HG02943 (cell line): Measurements from ENCODE around the gene ITGB6.

ENCODE experiments used
- ATAC-seq: cut with Tn5 transposase; IDR thresholded peaks from one replicate; pipeline ENCODE4 v1.9.1; 2021; ENCODE audit warnings: mild to moderate bottlenecking, low read depth, moderate library complexity; ENCODE audit not compliant: unreplicated experiment

ITGB6 gene

GRCh38 chr2:160054984-160055725 is 144.9 kb downstream of the ITGB6 start:
- ATAC-seq = no peak

- ATAC-seq = no peak
Measured at GRCh38 chr2:160053946-160054345, 146.1 kb downstream of the ITGB6 start.

GRCh38 chr2:160052531-160052930 is 147.5 kb downstream of the ITGB6 start:
- ATAC-seq = no peak

GRCh38 chr2:160051371-160051800 is 148.7 kb downstream of the ITGB6 start:
- ATAC-seq = no peak

GRCh38 chr2:160050147-160050546 is 149.9 kb downstream of the ITGB6 start:
- ATAC-seq = no peak
